Measurements from ENCODE around the gene DYNLRB1. TPM values are rescaled to one million over a fixed set of nuclear protein-coding genes. Genes with fewer than 3 reads are reported as not detected.
A peak's percentile ranks its signal among the peaks of the same experiment; 100 is the strongest.
"Not testable (repeated sequence)": the region's sequence is repeated elsewhere in the genome, so short reads cannot be mapped to it uniquely, and the experiment has no call there.

Gene DYNLRB1
- total and polyA plus RNA-seq, 12 donors: 145 to 586 (median 224) TPM

DNA sequence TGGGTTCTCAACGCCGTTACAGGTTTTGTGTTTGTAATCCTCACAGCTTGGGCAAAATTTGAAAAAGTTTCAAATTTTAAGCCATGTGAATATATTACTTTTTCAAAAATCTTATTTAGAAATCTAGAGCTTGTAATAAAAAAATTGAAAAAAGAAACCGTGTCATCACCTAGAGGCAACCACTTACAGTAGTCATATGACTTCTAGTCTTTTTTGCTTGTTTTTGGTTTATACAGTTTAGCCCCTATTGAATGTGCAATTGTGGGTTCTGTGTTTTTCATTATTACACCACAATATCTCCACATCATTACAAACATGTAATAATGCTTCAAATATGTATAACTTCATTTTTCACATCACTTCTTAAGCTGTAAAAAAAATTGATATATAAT is 888 bp downstream of the DYNLRB1 start:
- no peak for DNase-seq
- WGBS, 4 donors: 0 to 2% (median 0%) methylated on average over 3 of the region's 3 CpGs
- Histone ChIP-seq H3K9me3 (replicated peaks in 1 of 3) (no peaks in the 10 kb centered on the region), H3K36me3 (replicated peaks in 1 of 2) (peaks cover 0 to 7% of the 10 kb centered on the region in 2 donors), H3K4me1 (replicated peaks in 1 of 2) (peaks cover 12 to 51% of the 10 kb centered on the region in 2 donors), H3K4me3 (peak overlapping the region; percentile 6 to 90 (median 58)), H3K27ac (peak overlapping the region in 4 of 5 donors; percentile 80 to 98 (median 94)), H3K27me3 (no peaks in the 10 kb centered on the region)
- intact Hi-C loops (cut with DNase I): no loop called here
- no peak for TF ChIP-seq POLR2A (IDR thresholded peaks at IDR 0.05)
- TF ChIP-seq, protein P1, sequence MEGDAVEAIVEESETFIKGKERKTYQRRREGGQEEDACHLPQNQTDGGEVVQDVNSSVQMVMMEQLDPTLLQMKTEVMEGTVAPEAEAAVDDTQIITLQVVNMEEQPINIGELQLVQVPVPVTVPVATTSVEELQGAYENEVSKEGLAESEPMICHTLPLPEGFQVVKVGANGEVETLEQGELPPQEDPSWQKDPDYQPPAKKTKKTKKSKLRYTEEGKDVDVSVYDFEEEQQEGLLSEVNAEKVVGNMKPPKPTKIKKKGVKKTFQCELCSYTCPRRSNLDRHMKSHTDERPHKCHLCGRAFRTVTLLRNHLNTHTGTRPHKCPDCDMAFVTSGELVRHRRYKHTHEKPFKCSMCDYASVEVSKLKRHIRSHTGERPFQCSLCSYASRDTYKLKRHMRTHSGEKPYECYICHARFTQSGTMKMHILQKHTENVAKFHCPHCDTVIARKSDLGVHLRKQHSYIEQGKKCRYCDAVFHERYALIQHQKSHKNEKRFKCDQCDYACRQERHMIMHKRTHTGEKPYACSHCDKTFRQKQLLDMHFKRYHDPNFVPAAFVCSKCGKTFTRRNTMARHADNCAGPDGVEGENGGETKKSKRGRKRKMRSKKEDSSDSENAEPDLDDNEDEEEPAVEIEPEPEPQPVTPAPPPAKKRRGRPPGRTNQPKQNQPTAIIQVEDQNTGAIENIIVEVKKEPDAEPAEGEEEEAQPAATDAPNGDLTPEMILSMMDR (IDR thresholded peaks at IDR 0.05): no peak

DNA sequence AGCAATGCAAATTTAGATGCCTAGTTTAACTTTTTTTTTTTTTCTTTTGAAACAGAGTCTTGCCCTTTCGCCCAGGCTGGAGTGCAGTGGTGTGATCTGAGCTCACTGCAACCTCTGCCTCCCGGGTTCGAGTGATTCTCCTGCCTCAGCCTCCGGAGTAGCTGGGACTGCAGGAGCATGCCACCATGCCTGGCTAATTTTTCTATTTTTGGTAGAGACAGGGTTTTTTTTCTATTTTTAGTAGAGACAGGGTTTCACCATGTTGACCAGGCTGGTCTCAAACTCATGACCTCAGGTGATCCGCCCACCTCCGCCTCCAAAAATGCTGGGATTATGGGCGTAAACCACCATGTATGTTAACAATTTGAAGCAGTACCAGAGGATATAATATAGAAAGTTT is 2.6 kb downstream of the DYNLRB1 start:
- H3K36me3 ChIP-seq (replicated peaks in 1 of 2); H3K4me3 ChIP-seq; H3K9me3 ChIP-seq (replicated peaks in 1 of 3); H3K27me3 ChIP-seq; intact Hi-C loops (cut with DNase I); H3K27ac ChIP-seq: not testable (repeated sequence)
- WGBS, 4 donors: 92 to 95% (median 93%) methylated on average over 7 of the region's 7 CpGs
- H3K4me1 ChIP-seq (replicated peaks in 1 of 2): peaks cover 19 to 68% of the 10 kb centered on the region in 2 donors
- DNase-seq: peak in 2 of 7 donors; percentile 7 to 44

DNA sequence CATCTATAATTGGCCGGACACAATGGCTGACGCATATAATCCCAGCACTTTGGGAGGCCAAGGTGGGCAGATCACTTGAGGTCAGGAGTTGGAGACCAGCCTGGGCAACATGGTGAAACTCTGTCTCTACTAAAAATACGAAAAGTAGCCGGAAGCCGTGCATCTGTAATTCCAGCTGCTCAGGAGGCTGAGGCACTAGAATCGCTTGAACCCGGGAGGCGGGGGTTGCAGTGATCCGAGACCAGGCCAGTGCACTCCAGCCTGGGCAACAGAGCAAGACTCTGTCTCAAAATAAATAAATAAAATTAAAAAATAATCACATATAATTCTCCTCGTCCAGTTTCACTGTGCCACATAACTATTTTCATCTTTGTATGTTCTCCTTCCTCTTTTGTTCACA is 3.6 kb downstream of the DYNLRB1 start:
- H3K4me1 ChIP-seq (replicated peaks in 1 of 2): peaks cover 19 to 64% of the 10 kb centered on the region in 2 donors
- not testable (repeated sequence) for H3K9me3 ChIP-seq (replicated peaks in 1 of 3); H3K4me3 ChIP-seq; H3K27me3 ChIP-seq; H3K36me3 ChIP-seq (replicated peaks in 1 of 2); H3K27ac ChIP-seq
- DNase-seq: peak in 2 of 7 donors; percentile 11 to 34
- intact Hi-C loops (cut with DNase I): loop anchor here in 1 of 2 donors (10.0 kb wide), 1 partner anchor 205 kb away; no protein-coding TSS in a partner anchor
- 84 to 88% (median 84%) methylated on average over 10 of the region's 10 CpGs for WGBS, 4 donors

DNA sequence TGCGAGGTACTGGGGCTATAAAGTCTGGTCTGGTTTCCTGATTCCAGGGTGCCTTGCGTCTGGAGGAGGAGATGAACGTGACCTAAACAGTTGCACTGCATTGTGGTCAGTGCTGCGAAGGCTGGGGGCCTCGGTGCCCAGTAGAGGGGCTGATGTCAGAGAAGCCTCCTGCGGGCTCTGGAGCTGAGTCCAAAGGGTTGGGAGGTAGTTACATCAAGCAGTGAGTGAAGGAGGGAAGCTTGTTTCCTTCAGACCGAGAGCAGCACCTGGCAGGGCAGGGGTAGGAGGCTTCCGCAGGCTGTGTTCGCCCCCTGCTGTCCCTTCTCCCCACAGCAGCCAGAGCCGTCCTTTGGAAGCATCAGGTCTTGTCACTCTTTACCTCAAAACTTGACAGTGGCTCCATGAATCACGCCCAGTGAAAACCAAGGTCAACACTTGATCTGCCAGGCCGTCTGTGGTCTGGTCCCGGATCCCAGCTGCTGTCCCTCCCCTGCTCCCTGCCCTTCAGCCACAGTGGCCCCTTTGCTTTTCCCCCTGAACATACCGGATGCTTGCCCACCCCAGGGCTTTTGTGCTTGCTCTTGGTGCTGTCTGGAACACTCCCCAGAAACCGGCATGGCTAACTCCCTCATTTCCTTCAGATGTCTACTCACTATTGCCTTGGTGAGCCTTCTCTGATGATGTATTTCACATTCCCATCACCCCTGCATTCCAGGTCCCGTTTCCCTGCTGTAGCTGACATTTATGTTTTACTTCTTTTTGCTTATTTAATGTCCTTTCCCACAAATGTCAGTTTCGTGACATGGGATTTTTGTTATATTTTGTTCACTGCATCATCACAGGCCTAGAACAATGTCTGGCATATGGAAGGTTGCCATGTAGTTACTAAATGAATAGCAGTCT is 7.0 kb downstream of the DYNLRB1 start:
- Histone ChIP-seq H3K4me3 (no peak overlapping the region), H3K4me1 (replicated peaks in 1 of 2) (peaks cover 37 to 68% of the 10 kb centered on the region in 2 donors), H3K36me3 (replicated peaks in 1 of 2) (peaks cover 0 to 20% of the 10 kb centered on the region in 2 donors), H3K9me3 (replicated peaks in 1 of 3) (no peaks in the 10 kb centered on the region), H3K27ac (peak overlapping the region in 4 of 5 donors; percentile 6 to 73 (median 66)), H3K27me3 (no peaks in the 10 kb centered on the region)
- 32 to 39% (median 37%) methylated on average over 14 to 17 of the region's 17 CpGs for WGBS, 4 donors
- intact Hi-C loops (cut with DNase I): loop anchor here in 1 of 2 donors (10.0 kb wide), 1 partner anchor 208 kb away; no protein-coding TSS in a partner anchor
- TF ChIP-seq, protein P1 (IDR thresholded peaks at IDR 0.05): peak; percentile 32 to 68 (median 61)
- no peak for TF ChIP-seq POLR2A (IDR thresholded peaks at IDR 0.05)
- DNase-seq: peak; percentile 51 to 85 (median 66)

DNA sequence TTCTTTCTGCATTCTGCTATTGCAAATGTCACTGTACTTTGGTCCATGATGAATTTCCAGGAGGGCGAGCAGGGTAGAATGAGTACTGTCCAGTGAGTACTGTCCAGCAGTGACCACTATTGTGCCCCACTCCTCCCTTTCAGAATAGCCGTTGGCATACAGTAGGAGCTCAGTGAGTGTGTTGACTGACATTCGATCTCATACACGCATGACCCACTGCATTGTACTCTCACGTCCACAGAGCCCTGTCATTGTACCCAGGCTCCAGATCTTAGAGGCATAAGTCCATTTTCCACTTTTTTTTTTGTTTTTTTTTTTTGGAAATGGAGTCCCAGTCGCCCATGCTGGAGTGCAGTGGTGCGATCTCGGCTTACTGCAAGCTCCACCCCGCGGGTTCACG is 8.2 kb downstream of the DYNLRB1 start:
- H3K4me3 ChIP-seq: no peak overlapping the region
- no peaks in the 10 kb centered on the region for H3K9me3 ChIP-seq (replicated peaks in 1 of 3)
- peaks cover 35 to 63% of the 10 kb centered on the region in 2 donors for H3K4me1 ChIP-seq (replicated peaks in 1 of 2)
- H3K27ac ChIP-seq: peak overlapping the region in 3 of 5 donors; percentile 87 to 94 (median 87)
- H3K27me3 ChIP-seq: no peaks in the 10 kb centered on the region
- H3K36me3 ChIP-seq (replicated peaks in 1 of 2): peaks cover 0 to 32% of the 10 kb centered on the region in 2 donors
- 88 to 96% (median 92%) methylated on average over 11 of the region's 11 CpGs for WGBS, 4 donors
- TF ChIP-seq POLR2A (IDR thresholded peaks at IDR 0.05): no peak
- TF ChIP-seq, protein P1 (IDR thresholded peaks at IDR 0.05): no peak
- DNase-seq: peak in 1 of 7 donors; percentile 49
- intact Hi-C loops (cut with DNase I): loop anchor here in 1 of 2 donors (10.0 kb wide), 1 partner anchor 210 kb away; no protein-coding TSS in a partner anchor
